ENCODE data around the gene FTO. TPM values are rescaled to one million over a fixed set of nuclear protein-coding genes. Genes with fewer than 3 reads are reported as not detected.

Gene FTO
- total and polyA plus RNA-seq, 2 of the 13 experiments (the other 11 are each of a cell fraction or from before 2014, with no cell fraction given), result 41.6 to 55.8 TPM

DNA sequence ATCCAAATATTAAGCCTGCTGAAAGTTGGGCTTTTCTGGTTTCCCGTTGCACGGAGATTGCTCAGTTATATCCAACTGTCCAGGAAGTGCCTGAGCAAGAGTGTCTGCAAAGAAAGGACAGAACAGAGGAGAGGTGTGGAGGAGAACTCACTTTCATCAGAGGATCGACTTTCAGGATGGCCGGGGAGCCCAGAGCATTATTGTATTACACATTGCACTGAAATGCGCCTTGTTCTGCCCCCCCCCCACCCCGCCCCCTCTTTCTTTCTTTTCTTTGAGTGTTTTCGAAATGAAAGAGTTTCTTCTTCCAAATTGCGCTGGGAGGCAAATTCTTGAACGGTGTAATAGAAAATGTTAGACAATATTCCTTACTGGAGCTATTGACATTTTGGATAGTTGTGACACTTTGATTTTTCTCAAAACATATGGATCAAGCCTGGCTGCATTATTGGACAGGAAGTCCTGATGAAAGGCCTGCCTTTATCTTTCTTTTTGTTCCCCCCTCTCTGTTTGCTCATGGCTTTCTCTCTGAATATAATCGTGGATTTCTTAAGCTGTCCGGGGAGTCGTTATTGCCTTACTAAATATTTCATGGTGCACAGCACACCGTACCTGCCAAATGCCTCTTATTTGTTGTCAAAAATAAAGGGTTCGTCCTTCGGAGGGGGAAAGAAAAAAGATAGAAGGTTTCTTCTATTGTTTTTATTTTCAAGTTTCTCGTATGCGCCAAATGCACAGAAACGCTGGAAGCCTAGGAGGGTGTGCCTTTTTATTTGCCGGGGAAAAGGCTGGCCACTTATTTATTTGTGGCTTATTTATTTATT, 471.8 kb downstream of the FTO start (continued):
- TF ChIP-seq ZNF232 (CRISPR knock-in tag; IDR thresholded peaks at IDR 0.05; ENCODE audit: borderline replicate concordance), result no peak
- TF ChIP-seq ZSCAN31 (CRISPR knock-in tag; IDR thresholded peaks at IDR 0.05; ENCODE audit: low read depth), result no peak
- peak; percentile 74; the same call in 1 of the 2 replicates for TF ChIP-seq RARA (CRISPR knock-in tag; IDR thresholded peaks at IDR 0.05)
- peak; percentile 75 for TF ChIP-seq SOX5 (CRISPR knock-in tag; IDR thresholded peaks at IDR 0.05; ENCODE audit: borderline replicate concordance)
- 0 out of 2 replicates have a peak, but pooled peaks have one; percentile 6 for TF ChIP-seq ZNF441 (CRISPR knock-in tag; IDR thresholded peaks at IDR 0.05; ENCODE audit: borderline replicate concordance)
- TF ChIP-seq ZNF619 (CRISPR knock-in tag; IDR thresholded peaks at IDR 0.05), result no peak
- TF ChIP-seq ZNF777 (CRISPR knock-in tag; IDR thresholded peaks at IDR 0.05), result no peak
- TF ChIP-seq CENPX (CRISPR knock-in tag; IDR thresholded peaks at IDR 0.05), result no peak
- no peak for TF ChIP-seq FOXJ3 (CRISPR knock-in tag; IDR thresholded peaks at IDR 0.05; ENCODE audit: borderline replicate concordance)
- no peak for TF ChIP-seq ZNF572 (CRISPR knock-in tag; IDR thresholded peaks at IDR 0.05)
- TF ChIP-seq THYN1 (CRISPR knock-in tag; IDR thresholded peaks at IDR 0.05; ENCODE audit: borderline replicate concordance, low read depth), result no peak
- TF ChIP-seq ZNF136 (CRISPR knock-in tag; IDR thresholded peaks at IDR 0.05; ENCODE audit: low read depth), result no peak
- no peak for TF ChIP-seq MYC (CRISPR knock-in tag; IDR thresholded peaks at IDR 0.05; ENCODE audit: borderline replicate concordance)
- 0 out of 2 replicates have a peak, but pooled peaks have one; percentile 17 for TF ChIP-seq SIN3A (IDR thresholded peaks at IDR 0.05; ENCODE audit: borderline replicate concordance, low read depth, low read length)
- no peak for TF ChIP-seq ZNF766 (CRISPR knock-in tag; IDR thresholded peaks at IDR 0.05; ENCODE audit: borderline replicate concordance)
- no peak for TF ChIP-seq ZSCAN30 (CRISPR knock-in tag; IDR thresholded peaks at IDR 0.05)
- TF ChIP-seq, protein P1, sequence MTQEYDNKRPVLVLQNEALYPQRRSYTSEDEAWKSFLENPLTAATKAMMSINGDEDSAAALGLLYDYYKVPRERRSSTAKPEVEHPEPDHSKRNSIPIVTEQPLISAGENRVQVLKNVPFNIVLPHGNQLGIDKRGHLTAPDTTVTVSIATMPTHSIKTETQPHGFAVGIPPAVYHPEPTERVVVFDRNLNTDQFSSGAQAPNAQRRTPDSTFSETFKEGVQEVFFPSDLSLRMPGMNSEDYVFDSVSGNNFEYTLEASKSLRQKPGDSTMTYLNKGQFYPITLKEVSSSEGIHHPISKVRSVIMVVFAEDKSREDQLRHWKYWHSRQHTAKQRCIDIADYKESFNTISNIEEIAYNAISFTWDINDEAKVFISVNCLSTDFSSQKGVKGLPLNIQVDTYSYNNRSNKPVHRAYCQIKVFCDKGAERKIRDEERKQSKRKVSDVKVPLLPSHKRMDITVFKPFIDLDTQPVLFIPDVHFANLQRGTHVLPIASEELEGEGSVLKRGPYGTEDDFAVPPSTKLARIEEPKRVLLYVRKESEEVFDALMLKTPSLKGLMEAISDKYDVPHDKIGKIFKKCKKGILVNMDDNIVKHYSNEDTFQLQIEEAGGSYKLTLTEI (CRISPR knock-in tag; conservative IDR thresholded peaks at IDR 0.05), result no peak
- TF ChIP-seq ARNT (IDR thresholded peaks at IDR 0.05), result no peak
- TF ChIP-seq SOX13 (IDR thresholded peaks at IDR 0.05), result peak; percentile 92
- peak in 1 of 2 experiments; percentile 91; a peak in 2 of 4 replicates for TF ChIP-seq SOX13 (CRISPR knock-in tag; conservative IDR thresholded peaks at IDR 0.05 in 1 of 2, IDR thresholded peaks at IDR 0.05 in 1 of 2)
- no peak for TF ChIP-seq ZNF530 (CRISPR knock-in tag; IDR thresholded peaks at IDR 0.05; ENCODE audit: low read depth)
- 0 out of 2 replicates have a peak, but pooled peaks have one; percentile 12 for TF ChIP-seq ESRRA (CRISPR knock-in tag; IDR thresholded peaks at IDR 0.05; ENCODE audit: low read depth)
- TF ChIP-seq ZNF768 (CRISPR knock-in tag; IDR thresholded peaks at IDR 0.05), result no peak
- 0 out of 2 replicates have a peak, but pooled peaks have one; percentile 82 for TF ChIP-seq SSRP1 (CRISPR knock-in tag; IDR thresholded peaks at IDR 0.05)
- TF ChIP-seq HNF4A (CRISPR knock-in tag; IDR thresholded peaks at IDR 0.05), result peak; percentile 60
- no peak; the same call in 1 of the 2 replicates for TF ChIP-seq KAT7 (CRISPR knock-in tag; IDR thresholded peaks at IDR 0.05; ENCODE audit: borderline replicate concordance)
- TF ChIP-seq, protein P2, sequence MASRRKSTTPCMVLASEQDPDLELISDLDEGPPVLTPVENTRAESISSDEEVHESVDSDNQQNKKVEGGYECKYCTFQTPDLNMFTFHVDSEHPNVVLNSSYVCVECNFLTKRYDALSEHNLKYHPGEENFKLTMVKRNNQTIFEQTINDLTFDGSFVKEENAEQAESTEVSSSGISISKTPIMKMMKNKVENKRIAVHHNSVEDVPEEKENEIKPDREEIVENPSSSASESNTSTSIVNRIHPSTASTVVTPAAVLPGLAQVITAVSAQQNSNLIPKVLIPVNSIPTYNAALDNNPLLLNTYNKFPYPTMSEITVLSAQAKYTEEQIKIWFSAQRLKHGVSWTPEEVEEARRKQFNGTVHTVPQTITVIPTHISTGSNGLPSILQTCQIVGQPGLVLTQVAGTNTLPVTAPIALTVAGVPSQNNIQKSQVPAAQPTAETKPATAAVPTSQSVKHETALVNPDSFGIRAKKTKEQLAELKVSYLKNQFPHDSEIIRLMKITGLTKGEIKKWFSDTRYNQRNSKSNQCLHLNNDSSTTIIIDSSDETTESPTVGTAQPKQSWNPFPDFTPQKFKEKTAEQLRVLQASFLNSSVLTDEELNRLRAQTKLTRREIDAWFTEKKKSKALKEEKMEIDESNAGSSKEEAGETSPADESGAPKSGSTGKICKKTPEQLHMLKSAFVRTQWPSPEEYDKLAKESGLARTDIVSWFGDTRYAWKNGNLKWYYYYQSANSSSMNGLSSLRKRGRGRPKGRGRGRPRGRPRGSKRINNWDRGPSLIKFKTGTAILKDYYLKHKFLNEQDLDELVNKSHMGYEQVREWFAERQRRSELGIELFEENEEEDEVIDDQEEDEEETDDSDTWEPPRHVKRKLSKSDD (CRISPR knock-in tag; IDR thresholded peaks at IDR 0.05; ENCODE audit: low read depth), result no peak
- TF ChIP-seq BORCS8-MEF2B (CRISPR knock-in tag; IDR thresholded peaks at IDR 0.05), result no peak
